ENCODE results near the gene ERMAP. TPM values are rescaled to one million over a fixed set of nuclear protein-coding genes. Genes with fewer than 3 reads are reported as not detected.

Gene ERMAP
- total and polyA plus RNA-seq, 2 of the 8 experiments (the other 6 are each of a cell fraction or from before 2014, with no cell fraction given) = 2.5 to 3.9 TPM

DNA sequence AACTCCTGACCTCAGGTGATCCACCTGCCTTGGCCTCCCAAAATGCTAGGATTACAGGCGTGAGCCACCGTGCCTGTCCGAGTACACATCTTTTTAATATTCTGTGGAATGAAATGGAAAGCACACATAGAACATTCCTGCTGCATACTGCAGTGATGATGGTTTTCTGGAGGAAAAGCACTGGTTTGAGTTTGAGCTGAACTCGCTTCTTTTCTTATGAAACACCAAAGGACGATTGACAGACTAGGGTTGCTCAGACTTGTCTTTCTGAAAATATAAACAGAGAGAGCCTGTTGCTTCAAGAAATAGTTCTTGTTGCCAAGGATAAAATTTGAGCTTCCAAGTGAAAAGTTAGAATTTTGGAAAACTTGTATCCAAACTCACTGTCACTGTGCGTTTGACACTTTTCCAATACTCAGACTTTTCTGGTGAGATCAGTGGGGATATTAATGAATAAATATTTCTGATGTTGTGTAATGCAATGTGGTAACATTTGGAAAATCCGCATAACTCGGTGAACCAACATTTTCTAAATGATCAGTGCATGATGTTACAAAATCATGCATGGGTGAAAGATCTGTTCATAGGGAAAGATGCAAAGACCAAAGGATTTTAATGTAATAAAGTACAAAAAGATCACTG lies 15.0 kb upstream of the ERMAP start:
- H3K23ac ChIP-seq (ENCODE audit: insufficient read length) = no peak overlapping the region
- H4K20me1 ChIP-seq (replicated peaks in 1 of 2; ENCODE audit: control insufficient read depth in 1 of 2, insufficient read depth in 2 of 2, low read length in 2 of 2) = no peaks in the 10 kb centered on the region
- H2BK20ac ChIP-seq (ENCODE audit: low read length) = no peak overlapping the region
- H3K18ac ChIP-seq (ENCODE audit: extremely low read depth, low read length) = no peak overlapping the region
- no peak overlapping the region for H2BK15ac ChIP-seq (ENCODE audit: low read length)
- DNase-seq (ENCODE audit: low read depth in 1 of 2, low spot score in 2 of 2) (no peak), FAIRE-seq (no peak)
- no peak overlapping the region for H2BK120ac ChIP-seq (replicated peaks; ENCODE audit: low read depth, low read length)
- no peak overlapping the region for H4K5ac ChIP-seq (ENCODE audit: insufficient read length, low read depth, low read length)
- H3K9me3 ChIP-seq (ENCODE audit: insufficient read depth in 2 of 2, low read depth in 1 of 2, low read length in 1 of 2) = peaks cover 9 to 11% of the 10 kb centered on the region in 2 experiments
- H2BK5ac ChIP-seq (ENCODE audit: low read depth, low read length) = no peak overlapping the region
- peaks cover 0 to 9% (median 2%) of the 10 kb centered on the region in 4 experiments; a peak in 4 of 8 replicates for H3K36me3 ChIP-seq (ENCODE audit: control insufficient read depth in 2 of 4, insufficient read depth in 4 of 4, low read length in 3 of 4)
- H2AFZ ChIP-seq (ENCODE audit: low read length) = no peak overlapping the region
- WGBS, 2 experiments (ENCODE audit: extremely low coverage in 1 of 2, insufficient coverage in 1 of 2, insufficient read length in 1 of 2, insufficient replicate concordance in 2 of 2, low coverage in 1 of 2, low lambda C conversion rate in 2 of 2, missing lambda C conversion rate in 1 of 2) = 91% methylated on average over 8 of the region's 8 CpGs; no CpG with 5 or more reads in 1 of the 2 experiments
- no peak overlapping the region for H2BK12ac ChIP-seq (ENCODE audit: low read depth, low read length)
- no peak overlapping the region for H3K9ac ChIP-seq (replicated peaks in 1 of 4; ENCODE audit: extremely low read depth in 1 of 4, low read depth in 3 of 4, low read length in 3 of 4)
- no peak overlapping the region for H3K27ac ChIP-seq (ENCODE audit: low read depth, low read length)
- H2AK5ac ChIP-seq (ENCODE audit: low read depth, low read length) = no peak overlapping the region
- no peaks in the 10 kb centered on the region for H3K4me1 ChIP-seq (replicated peaks in 1 of 4; ENCODE audit: control insufficient read depth in 3 of 4, insufficient read depth in 4 of 4, low read length in 3 of 4)
- no peaks in the 10 kb centered on the region for H3K27me3 ChIP-seq (replicated peaks in 1 of 4; ENCODE audit: control insufficient read depth in 3 of 4, extremely low read depth in 1 of 4, insufficient read depth in 3 of 4, low read length in 3 of 4)
- no peaks in the 10 kb centered on the region for H3K79me1 ChIP-seq (ENCODE audit: low read depth, low read length)
- ChIA-PET CTCF (ENCODE audit: partially characterized antibody) (interaction anchor here (1.0 to 1.1 kb wide), 3 partner anchors 9 to 23 kb away, joined by 3 to 4 read pairs (median 4); no protein-coding TSS in a partner anchor), POLR2A (ENCODE audit: partially characterized antibody) (interaction anchor here (2.1 kb wide), 1 partner anchor 15 kb away, joined by 7 read pairs; the partner anchor contains the start of genes ERMAP and SVBP)
- H3K4me3 ChIP-seq (ENCODE audit: extremely low read depth in 1 of 4, insufficient read depth in 2 of 4, low read depth in 3 of 4, low read length in 4 of 4) = no peak overlapping the region
- no peak overlapping the region for H3K14ac ChIP-seq (ENCODE audit: insufficient read length)
- H3K4ac ChIP-seq (replicated peaks; ENCODE audit: insufficient read length, low read depth, low read length) = no peak overlapping the region
- no peak overlapping the region for H3K56ac ChIP-seq (replicated peaks; ENCODE audit: insufficient read length, low read depth, low read length)
- H3K79me2 ChIP-seq (ENCODE audit: control insufficient read depth in 1 of 2, insufficient read depth in 2 of 2, low read length in 2 of 2) = no peaks in the 10 kb centered on the region
- no peaks in the 10 kb centered on the region for H3K23me2 ChIP-seq (ENCODE audit: low read depth, low read length)
- no peak overlapping the region for H4K91ac ChIP-seq (replicated peaks; ENCODE audit: insufficient read length, low read length)
- no peak overlapping the region for H4K8ac ChIP-seq (ENCODE audit: extremely low read depth, insufficient read depth, low read length)
- no peak overlapping the region for H3K4me2 ChIP-seq (ENCODE audit: insufficient read depth in 1 of 2, low read depth in 2 of 2, low read length in 2 of 2)
- no peak for TF ChIP-seq PHF8 (conservative IDR thresholded peaks at IDR 0.05; ENCODE audit: low read depth, low read length)
- no peak for TF ChIP-seq NANOG (IDR thresholded peaks at IDR 0.05; ENCODE audit: insufficient read depth, low read depth, low read length, poor library complexity, severe bottlenecking)
- no peak for TF ChIP-seq POLR2AphosphoS5 (IDR thresholded peaks at IDR 0.05; ENCODE audit: low read depth, low read length)
- no peak for TF ChIP-seq BCL11A (IDR thresholded peaks at IDR 0.05; ENCODE audit: low read depth in 2 of 2, low read length in 2 of 2)
- no peak for TF ChIP-seq ATF2 (IDR thresholded peaks at IDR 0.05; ENCODE audit: low read length)
- no peak for TF ChIP-seq TEAD4 (IDR thresholded peaks at IDR 0.05; ENCODE audit: low read depth, low read length)
- TF ChIP-seq EGR1 (IDR thresholded peaks at IDR 0.05; ENCODE audit: borderline replicate concordance, low read depth, low read length) = no peak
- TF ChIP-seq POU5F1 (IDR thresholded peaks at IDR 0.05; ENCODE audit: low read depth, low read length) = no peak
- TF ChIP-seq HDAC6 (IDR thresholded peaks at IDR 0.05; ENCODE audit: low read depth, low read length) = no peak
- no peak for TF ChIP-seq EP300 (IDR thresholded peaks at IDR 0.05; ENCODE audit: borderline replicate concordance in 1 of 2, low read depth in 2 of 2, low read length in 2 of 2)

All from H1 (cell line).